ENCODE measurements around the gene JUN.

DNA sequence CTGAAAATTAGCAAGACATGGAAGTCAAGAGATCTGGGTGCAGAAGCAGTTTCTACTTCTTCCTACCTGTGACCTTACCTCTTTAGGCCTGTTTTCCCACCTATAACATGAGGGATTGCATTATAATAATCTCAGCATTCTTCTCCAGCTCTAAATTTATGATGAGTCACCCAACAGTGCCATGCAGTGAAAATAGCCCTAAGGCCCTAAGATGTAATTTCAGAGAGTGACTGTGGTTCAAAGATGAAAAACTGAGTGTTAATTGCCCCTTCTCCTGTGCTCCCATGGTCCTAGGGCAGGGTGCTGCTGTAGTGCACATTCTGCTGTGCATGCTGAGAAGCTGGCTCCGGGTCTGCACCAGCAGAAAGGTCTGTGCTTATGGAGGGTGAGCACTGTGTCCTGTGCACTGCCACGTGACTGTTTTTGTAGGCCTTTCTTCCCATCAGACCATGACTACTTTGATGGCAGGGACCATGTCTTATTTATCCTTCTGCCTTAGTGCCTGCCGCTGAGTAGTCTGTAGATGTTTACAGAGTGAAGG, 29.7 kb downstream of the JUN start:
- TF ChIP-seq CTCF (IDR thresholded peaks at IDR 0.05; ENCODE audit: poor library complexity) (no peak), EZH2phosphoT487 (IDR thresholded peaks at IDR 0.05; ENCODE audit: low read depth, severe bottlenecking, unreplicated experiment) (no peak), EZH2 (IDR thresholded peaks at IDR 0.05; ENCODE audit: borderline replicate concordance) (no peak)
